Activated CD4-positive, CD25-positive, alpha-beta regulatory T cell treated with anti-CD3 and anti-CD28 coated beads, Interleukin-2, amount 50 U/mL, for 72 hours (primary cell): ENCODE data around the gene CORO2A.
A peak's percentile ranks its signal among the peaks of the same experiment; 100 is the strongest.
"Not testable (repeated sequence)": the region's sequence is repeated elsewhere in the genome, so short reads cannot be mapped to it uniquely, and the experiment has no call there.

ENCODE experiments used
- DNase-seq: peaks from one replicate; pipeline ENCODE4 v3.0.0; 2021

Gene CORO2A

DNA sequence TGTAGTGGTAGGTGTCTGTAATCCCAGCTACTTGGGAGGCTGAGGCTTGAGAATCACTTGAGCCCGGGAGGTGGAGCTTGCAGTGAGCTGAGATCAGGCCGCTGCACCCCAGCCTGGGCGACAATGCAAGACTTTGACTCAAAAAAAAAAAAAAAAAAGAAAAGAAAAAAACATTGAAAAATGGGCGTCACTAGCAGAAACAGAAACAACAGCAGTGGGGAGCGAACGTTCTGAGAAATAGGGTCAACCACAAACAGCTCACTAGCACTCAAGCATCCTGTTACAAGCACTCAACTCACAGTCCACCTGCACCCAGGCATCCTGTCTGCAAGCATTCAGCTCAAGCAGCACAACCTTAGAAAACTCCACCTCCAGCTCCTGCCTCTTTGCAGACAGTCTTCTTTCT, 90.6 kb downstream of the CORO2A start:
- peak; percentile 65 for DNase-seq

- DNase-seq, result no peak
Measured at GRCh38 chr9:98101416-98101815, 91.0 kb downstream of the CORO2A start.

DNA sequence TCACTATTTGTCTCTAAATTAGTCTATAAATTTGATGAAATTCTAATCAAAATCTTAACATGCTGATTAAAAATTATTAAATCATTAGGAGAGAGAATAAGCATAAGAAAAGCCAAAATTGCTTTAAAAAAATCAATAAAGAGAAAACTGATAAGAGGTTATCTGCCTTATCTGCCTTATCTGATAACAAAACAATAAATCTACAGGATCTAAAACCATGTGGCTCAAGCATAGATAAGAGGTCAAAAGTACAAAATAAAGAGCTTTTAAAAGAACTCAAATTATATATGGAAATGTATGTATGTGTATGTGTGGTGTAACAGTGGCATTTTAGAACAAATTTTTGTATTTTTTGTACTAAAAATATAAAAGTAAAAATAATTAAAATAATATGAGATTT, 92.0 kb downstream of the CORO2A start:
- DNase-seq, result no peak

GRCh38 chr9:98099898-98100297, 92.5 kb downstream of the CORO2A start:
- peak; percentile 36 for DNase-seq

GRCh38 chr9:98099346-98099745, 93.1 kb downstream of the CORO2A start:
- peak; percentile 30 for DNase-seq

DNA sequence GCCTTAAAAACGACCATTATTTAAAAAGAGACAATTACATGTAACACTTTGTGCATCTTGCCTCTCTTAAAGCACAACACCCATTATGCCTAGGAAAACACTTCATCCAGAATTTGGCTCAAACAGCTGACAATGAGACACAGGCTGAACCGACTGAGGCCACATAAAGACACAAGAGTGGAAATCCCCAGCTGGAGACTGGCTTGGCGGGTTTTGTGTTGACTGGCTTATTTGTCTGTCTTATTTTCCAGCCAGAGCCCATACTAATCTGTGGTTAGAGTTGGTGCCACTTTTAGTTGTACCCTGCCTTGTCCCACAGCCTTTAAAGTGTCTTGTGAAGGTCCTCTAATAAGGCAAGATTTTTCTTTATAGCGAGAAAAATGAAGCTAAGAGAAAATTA, 94.6 kb downstream of the CORO2A start:
- DNase-seq, result peak; percentile 36

DNA sequence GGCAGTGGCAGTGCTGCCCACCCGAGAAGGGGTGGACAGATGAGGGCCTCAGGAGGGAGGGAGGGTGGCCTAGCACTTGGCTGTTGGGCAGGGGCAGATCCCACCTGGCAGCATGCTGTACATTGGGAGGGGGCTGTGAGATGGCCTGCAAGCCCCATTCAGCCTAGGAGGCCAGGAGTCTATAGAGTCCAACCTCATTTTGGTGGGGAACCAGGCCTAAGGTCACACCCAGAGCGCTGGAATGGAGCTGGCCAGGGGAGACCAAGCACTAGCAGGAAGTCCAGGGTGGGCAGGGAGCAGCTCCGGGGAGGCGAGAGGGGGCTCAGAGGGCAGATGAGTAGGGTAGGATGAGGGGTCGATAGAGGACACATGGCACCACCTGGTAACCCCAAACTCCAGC, 96.3 kb downstream of the CORO2A start:
- DNase-seq, result peak; percentile 22

DNA sequence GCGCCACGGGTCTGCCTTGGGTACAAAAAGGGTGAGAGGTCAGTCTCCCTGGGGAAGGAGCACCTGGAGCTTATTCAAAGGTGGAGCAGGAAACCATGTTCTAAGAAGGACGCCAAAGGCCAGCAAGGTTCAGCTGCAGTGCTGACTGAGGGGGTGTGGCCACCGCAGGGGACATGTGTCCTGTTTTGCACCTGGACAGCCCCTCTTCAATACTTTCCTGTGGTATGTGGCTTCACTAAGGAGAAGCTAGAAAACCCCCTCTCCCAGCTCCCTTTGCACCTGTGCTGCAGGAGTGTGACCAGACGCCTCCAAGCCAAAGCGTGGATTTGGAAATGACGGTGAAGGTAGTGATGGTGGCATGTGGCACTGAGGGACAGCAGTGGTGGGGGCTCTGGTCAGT, 97.0 kb downstream of the CORO2A start:
- DNase-seq, result peak; percentile 26

GRCh38 chr9:98094851-98095250, 97.6 kb downstream of the CORO2A start:
- no peak for DNase-seq

DNA sequence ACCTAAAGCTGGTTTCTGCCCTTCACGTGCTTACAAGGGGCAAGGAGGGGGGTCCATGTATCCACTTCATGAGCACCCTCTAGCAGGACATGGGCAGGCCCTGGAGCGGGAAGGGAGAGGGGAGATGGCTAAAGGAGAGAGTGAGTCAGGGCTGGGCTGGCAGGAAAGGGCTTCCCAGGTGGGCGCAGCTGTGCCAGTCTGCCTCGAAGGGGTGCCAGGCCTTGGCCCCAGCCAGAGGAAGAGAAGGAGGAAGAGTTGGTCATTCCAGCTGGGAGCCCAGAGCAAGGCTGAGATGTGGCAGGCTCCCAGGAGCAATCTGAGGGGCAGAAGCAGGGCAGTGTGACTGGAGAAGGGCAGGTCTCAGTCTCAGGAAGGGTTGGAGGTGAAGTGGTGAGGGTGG, 98.1 kb downstream of the CORO2A start:
- DNase-seq, result no peak

DNA sequence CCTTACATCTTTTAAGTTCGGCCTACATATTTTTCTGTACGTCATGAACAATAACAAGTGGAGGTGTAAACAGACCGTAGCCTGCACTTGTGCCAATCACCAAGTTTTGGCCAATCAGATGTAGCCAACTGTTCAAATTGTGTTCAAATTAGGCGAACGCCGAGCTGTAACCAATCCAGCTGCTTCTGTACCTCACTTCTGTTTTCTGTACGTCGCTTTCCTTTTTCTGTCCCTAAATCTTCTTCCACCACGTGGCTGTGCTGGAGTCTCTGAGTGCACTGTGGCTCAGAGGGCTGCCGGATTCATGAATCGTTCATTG, 99.9 kb downstream of the CORO2A start:
- DNase-seq, result no peak

- DNase-seq, result no peak
Measured at GRCh38 chr9:98091735-98092612, 100.5 kb downstream of the CORO2A start.

DNA sequence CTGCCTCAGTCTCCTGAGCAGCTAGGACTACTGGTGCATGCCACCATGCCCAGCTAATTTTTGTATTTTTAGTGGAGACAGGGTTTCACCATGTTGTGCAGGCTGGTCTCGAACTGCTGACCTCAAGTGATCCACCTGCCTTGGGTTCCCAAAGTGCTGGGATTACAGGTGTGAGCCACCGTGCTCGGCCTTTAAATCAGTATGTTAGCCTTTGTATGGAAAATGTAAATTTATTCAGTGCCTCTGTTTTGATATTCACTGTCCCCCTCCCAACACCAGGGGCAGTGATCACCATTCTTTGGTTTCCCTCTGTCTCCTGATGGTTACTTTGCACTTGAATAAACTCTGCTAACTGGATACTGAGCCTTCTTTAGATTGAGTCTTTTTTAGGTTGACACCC, 101.8 kb downstream of the CORO2A start:
- DNase-seq, result not testable (repeated sequence)

- no peak for DNase-seq
Measured at GRCh38 chr9:98087420-98088354, 104.8 kb downstream of the CORO2A start.

DNA sequence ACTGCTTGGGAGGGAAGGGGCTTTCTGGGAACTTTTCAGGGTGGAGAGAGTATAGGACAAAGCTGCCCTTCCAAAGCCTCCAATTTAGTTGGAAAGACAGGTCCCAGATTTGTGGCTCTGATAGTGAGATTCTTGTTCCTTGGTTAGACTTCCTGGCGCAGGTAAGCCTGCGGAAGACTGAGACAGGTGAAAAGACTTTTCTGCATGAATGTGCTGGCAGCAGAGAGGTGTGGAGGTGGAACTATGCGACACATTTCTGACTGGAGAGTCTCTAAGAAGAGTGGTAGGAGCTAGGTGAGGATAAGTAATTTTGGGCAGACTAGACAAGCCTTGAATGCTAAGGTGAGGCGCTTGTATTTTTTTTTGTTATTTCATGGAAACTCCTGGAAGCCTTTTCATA, 106.0 kb downstream of the CORO2A start:
- no peak for DNase-seq

GRCh38 chr9:98085944-98086343, 106.5 kb downstream of the CORO2A start:
- no peak for DNase-seq

- no peak for DNase-seq
Measured at GRCh38 chr9:98085058-98085457, 107.4 kb downstream of the CORO2A start.

DNA sequence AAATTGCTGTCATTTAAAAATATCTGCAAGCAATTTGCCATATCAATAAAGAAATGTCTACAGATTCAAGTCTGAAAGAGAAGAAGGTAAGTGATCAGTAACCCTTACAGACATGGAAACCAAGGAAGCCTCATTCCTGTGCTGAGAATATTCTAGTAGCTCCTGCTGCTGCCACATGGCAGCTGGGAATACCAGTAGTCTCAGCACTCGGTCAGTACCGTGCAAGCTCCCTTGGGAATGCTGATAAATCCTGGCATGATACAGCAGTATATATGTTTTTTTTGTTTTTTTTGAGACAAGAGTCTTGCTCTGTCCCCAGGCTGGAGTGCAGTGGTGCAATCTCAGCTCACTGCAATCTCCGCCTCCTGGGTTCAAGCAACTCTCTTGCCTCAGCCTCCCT, 108.0 kb downstream of the CORO2A start:
- no peak for DNase-seq

DNA sequence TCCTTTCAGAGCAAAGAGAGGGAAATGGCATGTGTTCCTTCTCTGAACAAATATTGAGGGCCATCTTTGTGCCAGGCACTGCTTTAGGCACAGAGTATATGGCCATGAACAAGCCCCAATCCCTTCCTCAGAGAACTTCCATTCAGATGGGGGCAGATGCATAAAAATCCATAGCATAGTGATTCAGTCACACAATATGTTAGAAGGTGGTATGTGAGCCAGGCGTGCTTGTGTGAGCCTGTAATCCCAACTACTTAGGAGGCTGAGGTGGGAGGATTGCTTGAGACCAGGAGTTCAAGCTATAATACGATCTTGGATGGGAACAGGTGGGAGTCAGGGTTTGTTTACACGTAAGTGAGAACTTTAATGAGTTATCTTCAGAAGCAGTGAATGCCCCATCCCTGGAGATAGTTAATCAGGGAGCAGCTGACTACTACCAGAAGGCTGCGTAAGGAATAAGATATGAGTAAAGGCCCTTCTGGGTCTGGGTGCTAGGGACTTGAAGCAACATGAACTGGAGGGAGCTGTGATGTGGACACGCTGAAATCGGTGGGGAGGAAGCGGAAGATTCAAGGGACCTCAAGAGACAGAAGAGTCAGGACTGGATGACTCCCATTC, 108.8 kb downstream of the CORO2A start:
- no peak for DNase-seq

DNA sequence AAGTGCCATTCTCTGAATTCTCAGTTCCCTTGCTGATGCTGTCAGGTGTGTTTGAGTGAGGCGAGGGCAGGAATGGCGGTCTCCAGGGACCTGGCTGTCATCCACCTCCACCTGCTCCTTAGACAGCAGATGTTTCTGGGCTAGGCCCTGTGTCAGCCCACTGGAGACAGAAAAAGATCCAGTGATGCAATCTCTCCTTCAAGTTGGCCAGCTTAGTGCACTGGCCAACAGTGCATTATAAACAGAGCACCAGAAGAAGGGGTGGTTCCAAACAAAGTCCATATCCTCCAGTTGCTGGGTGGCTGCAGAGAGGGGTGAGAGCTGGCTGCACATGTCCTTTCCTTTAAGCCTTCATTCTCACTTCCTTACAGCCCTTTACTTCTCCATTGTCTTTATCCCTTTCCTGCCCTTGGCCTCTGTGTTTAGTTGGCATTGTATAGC, 109.4 kb downstream of the CORO2A start:
- DNase-seq, result no peak

- no peak for DNase-seq
Measured at GRCh38 chr9:98081477-98082219, 110.8 kb downstream of the CORO2A start.

DNA sequence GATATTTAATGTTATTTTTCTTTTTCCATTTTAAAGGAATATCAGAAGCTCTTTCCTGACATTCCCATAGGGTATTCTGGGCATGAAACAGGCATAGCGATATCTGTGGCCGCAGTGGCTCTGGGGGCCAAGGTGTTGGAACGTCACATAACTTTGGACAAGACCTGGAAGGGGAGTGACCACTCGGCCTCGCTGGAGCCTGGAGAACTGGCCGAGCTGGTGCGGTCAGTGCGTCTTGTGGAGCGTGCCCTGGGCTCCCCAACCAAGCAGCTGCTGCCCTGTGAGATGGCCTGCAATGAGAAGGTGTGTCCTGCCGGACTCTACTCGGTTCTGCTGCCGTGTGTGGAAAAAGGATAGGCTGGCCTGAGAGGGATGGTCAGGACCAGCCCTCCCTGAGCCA, 111.7 kb downstream of the CORO2A start:
- DNase-seq, result no peak

DNA sequence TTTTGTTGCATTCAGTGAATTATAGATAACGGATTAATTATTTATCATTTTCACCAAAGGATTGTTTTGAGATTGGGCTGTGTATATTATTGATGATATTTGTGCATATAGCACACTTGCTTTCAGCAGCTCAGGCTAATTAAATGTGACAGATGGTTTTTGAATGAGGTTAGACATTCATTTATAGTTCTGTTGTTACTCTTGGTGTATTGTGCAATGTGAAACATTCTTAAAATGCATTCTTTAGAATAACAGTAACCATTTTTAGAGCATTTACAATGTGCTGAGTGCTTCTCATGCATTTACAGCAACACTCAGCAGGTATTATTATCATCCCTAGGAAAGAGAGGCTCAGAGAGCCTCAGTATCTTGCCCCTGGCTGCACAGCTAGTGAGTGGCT, 112.1 kb downstream of the CORO2A start:
- no peak for DNase-seq
